Activated CD8-positive, alpha-beta T cell treated with anti-CD3 and anti-CD28 coated beads, Interleukin-2, amount 10 ng/mL, durations not matched to agents 7 days and 5 days (primary cell): ENCODE results near the gene RBMS3. TPM values are rescaled to one million over a fixed set of nuclear protein-coding genes. Genes with fewer than 3 reads are reported as not detected.

Experiments
- ATAC-seq: fragments of 150-1000 bp; cut with Tn5 transposase; one replicate; pipeline ENCODE4 v1.10.0; 2021; ENCODE audit warnings: moderate library complexity
- CTCF ChIA-PET: fragments of 350-600 bp; sonication (Branson Sonifier 250); formaldehyde crosslinking; loops from one replicate; lab custom pipeline; 2021; ENCODE audit warnings: antibody characterized with exemption; lab: Charles Lee
- POLR2A ChIA-PET: fragments of 350-600 bp; sonication (Branson Sonifier 250); formaldehyde crosslinking; loops from one replicate; lab custom pipeline; 2021; ENCODE audit warnings: antibody characterized with exemption; lab: Charles Lee
- DNase-seq: peaks from one replicate; pipeline ENCODE4 v3.0.0-alpha.2; 2020
- H3K27ac Mint-ChIP-seq: one replicate; pipeline ENCODE4 v1.8.0; 2021; ENCODE audit warnings: mild to moderate bottlenecking, mixed read lengths
- H3K27me3 Mint-ChIP-seq: one replicate; pipeline ENCODE4 v1.8.0; 2021; ENCODE audit warnings: low read depth, mixed read lengths
- H3K36me3 Mint-ChIP-seq: one replicate; pipeline ENCODE4 v1.8.0; 2021; ENCODE audit warnings: low read depth, mixed read lengths
- H3K4me1 Mint-ChIP-seq: one replicate; pipeline ENCODE4 v1.8.0; 2021; ENCODE audit warnings: low read depth, mixed read lengths
- H3K4me3 Mint-ChIP-seq: one replicate; pipeline ENCODE4 v1.8.0; 2021; ENCODE audit warnings: mild to moderate bottlenecking, mixed read lengths
- H3K9me3 Mint-ChIP-seq: one replicate; pipeline ENCODE4 v1.8.0; 2022; ENCODE audit warnings: mixed read lengths; ENCODE audit not compliant: insufficient read depth
- total RNA-seq, 2 experiments: library from RNA; stranded (reverse); gene quantifications; one replicate each; pipeline ENCODE4 v1.2.3, GENCODE V29; 2021

Gene RBMS3
- total RNA-seq, 2 experiments from 2014 or later, result 0.11 to 0.29 TPM

DNA sequence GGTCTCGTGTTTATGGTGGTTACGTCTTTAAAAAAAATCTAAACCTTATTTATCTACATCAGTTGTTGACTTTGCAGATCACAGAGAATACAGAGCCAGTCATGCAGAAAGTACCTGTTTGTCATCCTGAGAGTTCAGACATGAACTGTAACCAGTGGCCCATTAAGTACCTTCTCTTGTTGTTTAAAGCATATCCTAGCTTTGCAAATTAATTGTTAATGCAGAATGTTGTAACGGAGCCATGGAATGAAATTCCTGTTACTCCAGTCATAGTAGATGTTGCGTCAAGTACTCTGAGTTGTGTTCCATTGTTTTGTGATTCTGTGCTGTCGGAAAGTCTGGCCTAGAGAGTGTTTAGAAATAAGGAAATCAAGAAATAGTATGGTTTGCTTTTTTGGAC lies 205.2 kb downstream of the RBMS3 start:
- Mint-ChIP-seq H3K27me3 (no peaks in the 10 kb centered on the region), H3K36me3 (no peaks in the 10 kb centered on the region), H3K4me3 (no peak overlapping the region), H3K27ac (no peak overlapping the region), H3K4me1 (no peaks in the 10 kb centered on the region), H3K9me3 (no peaks in the 10 kb centered on the region)
- DNase-seq (no peak), ATAC-seq (no peak)
- ChIA-PET CTCF (no interaction called here), POLR2A (no interaction called here)

DNA sequence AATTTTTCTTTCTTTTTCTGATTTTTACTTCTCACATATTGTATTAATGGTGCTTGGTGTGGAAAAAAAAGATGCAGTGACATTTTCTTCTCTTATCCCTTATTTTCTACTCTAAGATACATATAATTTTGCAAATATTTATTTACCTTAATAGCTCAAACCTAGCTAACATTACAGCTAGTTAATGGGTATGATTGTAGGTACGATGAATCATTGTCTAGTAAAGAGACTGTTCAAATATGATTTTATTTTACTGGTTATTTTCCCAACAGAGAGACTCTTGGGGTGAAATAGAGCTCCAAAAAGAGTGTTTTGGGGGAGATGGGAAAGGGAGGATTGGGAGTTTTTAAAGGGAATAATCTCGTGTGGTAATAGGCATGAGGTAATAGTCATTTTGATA lies 206.0 kb downstream of the RBMS3 start:
- Mint-ChIP-seq H3K4me3 (no peak overlapping the region), H3K27me3 (no peaks in the 10 kb centered on the region), H3K4me1 (no peaks in the 10 kb centered on the region), H3K36me3 (no peaks in the 10 kb centered on the region), H3K9me3 (no peaks in the 10 kb centered on the region), H3K27ac (no peak overlapping the region)
- POLR2A ChIA-PET, result no interaction called here
- ATAC-seq (no peak), DNase-seq (no peak)
- CTCF ChIA-PET, result no interaction called here

DNA sequence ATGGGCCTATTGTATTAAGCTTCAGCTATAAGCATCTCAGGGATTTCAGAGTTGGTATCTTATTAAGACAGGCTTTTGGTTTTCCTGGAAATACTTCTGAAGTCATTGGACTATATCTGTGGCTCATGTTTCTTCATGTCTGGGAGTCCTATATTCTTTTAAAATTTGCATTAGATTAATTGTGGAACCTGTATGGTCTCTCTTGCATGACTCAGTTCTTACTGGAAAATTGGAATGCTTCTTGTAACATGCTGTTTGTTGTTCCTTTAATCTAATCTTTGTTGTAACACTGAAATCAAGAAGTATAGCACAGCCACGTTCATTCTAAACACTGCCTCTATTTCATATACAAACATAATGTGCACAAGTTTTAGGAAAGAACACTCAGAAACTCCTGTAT lies 208.1 kb downstream of the RBMS3 start:
- Mint-ChIP-seq H3K36me3 (no peaks in the 10 kb centered on the region), H3K27me3 (no peaks in the 10 kb centered on the region), H3K4me1 (no peaks in the 10 kb centered on the region), H3K9me3 (no peaks in the 10 kb centered on the region), H3K27ac (no peak overlapping the region), H3K4me3 (no peak overlapping the region)
- DNase-seq (no peak), ATAC-seq (no peak)
- CTCF ChIA-PET, result no interaction called here
- POLR2A ChIA-PET, result no interaction called here

GRCh38 chr3:29493109-29493508 lies 212.2 kb downstream of the RBMS3 start:
- Mint-ChIP-seq H3K4me3 (no peak overlapping the region), H3K4me1 (no peaks in the 10 kb centered on the region), H3K27ac (no peak overlapping the region), H3K9me3 (no peaks in the 10 kb centered on the region), H3K36me3 (no peaks in the 10 kb centered on the region), H3K27me3 (no peaks in the 10 kb centered on the region)
- ChIA-PET POLR2A (no interaction called here), CTCF (no interaction called here)
- DNase-seq (no peak), ATAC-seq (no peak)

- POLR2A ChIA-PET, result no interaction called here
- Mint-ChIP-seq H3K4me3 (no peak overlapping the region), H3K27me3 (no peaks in the 10 kb centered on the region), H3K36me3 (no peaks in the 10 kb centered on the region), H3K4me1 (no peaks in the 10 kb centered on the region), H3K9me3 (no peaks in the 10 kb centered on the region), H3K27ac (no peak overlapping the region)
- DNase-seq (no peak), ATAC-seq (no peak)
- CTCF ChIA-PET, result no interaction called here
Observed at GRCh38 chr3:29494305-29495036, 213.6 kb downstream of the RBMS3 start.

DNA sequence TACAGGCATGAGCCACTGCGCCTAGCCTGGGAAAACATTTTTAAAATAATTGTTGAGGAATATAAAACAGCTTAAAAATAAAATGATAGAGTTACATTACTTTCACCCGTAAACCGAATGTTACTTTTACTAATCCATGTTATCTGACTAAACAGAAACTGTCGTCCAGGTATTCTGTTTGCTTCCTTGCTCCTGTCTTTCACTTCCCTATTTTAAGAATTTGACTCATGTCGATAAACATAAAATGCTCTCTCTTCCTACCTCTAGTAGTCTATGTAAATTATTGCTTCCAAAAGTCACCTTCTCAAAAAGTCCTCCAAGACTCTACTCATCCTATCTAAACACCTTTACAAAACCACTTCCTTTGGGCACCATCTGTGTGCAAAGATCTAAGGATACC lies 216.4 kb downstream of the RBMS3 start:
- DNase-seq (no peak), ATAC-seq (no peak)
- Mint-ChIP-seq H3K4me3 (no peak overlapping the region), H3K9me3 (no peaks in the 10 kb centered on the region), H3K4me1 (no peaks in the 10 kb centered on the region), H3K27me3 (no peaks in the 10 kb centered on the region), H3K27ac (no peak overlapping the region), H3K36me3 (no peaks in the 10 kb centered on the region)
- POLR2A ChIA-PET, result no interaction called here
- CTCF ChIA-PET, result no interaction called here

- no peaks in the 10 kb centered on the region for H3K9me3 Mint-ChIP-seq
- ChIA-PET CTCF (no interaction called here), POLR2A (no interaction called here)
- H3K4me1 Mint-ChIP-seq, result no peaks in the 10 kb centered on the region
- H3K27me3 Mint-ChIP-seq, result no peaks in the 10 kb centered on the region
- H3K27ac Mint-ChIP-seq, result no peak overlapping the region
- no peak overlapping the region for H3K4me3 Mint-ChIP-seq
- no peak for DNase-seq
- H3K36me3 Mint-ChIP-seq, result no peaks in the 10 kb centered on the region
- ATAC-seq, result no peak
Observed at GRCh38 chr3:29502771-29503170, 221.9 kb downstream of the RBMS3 start.

GRCh38 chr3:29503314-29503713 lies 222.4 kb downstream of the RBMS3 start:
- ChIA-PET POLR2A (no interaction called here), CTCF (no interaction called here)
- Mint-ChIP-seq H3K36me3 (no peaks in the 10 kb centered on the region), H3K9me3 (no peaks in the 10 kb centered on the region), H3K27ac (no peak overlapping the region), H3K27me3 (no peaks in the 10 kb centered on the region), H3K4me1 (no peaks in the 10 kb centered on the region), H3K4me3 (no peak overlapping the region)
- ATAC-seq (no peak), DNase-seq (no peak)

- H3K9me3 Mint-ChIP-seq, result no peaks in the 10 kb centered on the region
- no peak overlapping the region for H3K27ac Mint-ChIP-seq
- POLR2A ChIA-PET, result no interaction called here
- no peaks in the 10 kb centered on the region for H3K4me1 Mint-ChIP-seq
- H3K4me3 Mint-ChIP-seq, result no peak overlapping the region
- ATAC-seq, result no peak
- no peaks in the 10 kb centered on the region for H3K36me3 Mint-ChIP-seq
- CTCF ChIA-PET, result no interaction called here
- no peak for DNase-seq
- H3K27me3 Mint-ChIP-seq, result no peaks in the 10 kb centered on the region
Observed at GRCh38 chr3:29503958-29504357, 223.1 kb downstream of the RBMS3 start.

DNA sequence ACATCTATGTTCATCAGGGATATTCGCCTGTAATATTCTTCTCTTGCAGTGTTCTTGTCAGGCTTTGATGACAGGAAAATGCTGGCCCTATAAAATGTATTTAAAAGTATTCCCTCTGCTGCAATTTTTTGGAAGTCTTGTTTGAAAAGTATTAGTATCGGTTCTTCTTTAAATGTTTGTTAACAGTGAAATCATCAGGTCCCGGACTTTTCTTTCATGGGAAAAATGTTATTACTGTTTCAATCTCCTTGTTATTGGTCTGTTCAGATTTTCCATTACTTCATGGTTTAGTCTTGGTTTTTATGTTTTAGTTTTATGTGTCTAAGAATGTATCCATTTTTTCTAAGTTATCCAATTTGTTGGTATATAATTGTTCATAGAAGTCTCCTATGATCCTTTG lies 225.6 kb downstream of the RBMS3 start:
- CTCF ChIA-PET, result no interaction called here
- H3K27ac Mint-ChIP-seq, result no peak overlapping the region
- H3K27me3 Mint-ChIP-seq, result no peaks in the 10 kb centered on the region
- DNase-seq (no peak), ATAC-seq (no peak)
- no peaks in the 10 kb centered on the region for H3K36me3 Mint-ChIP-seq
- no peak overlapping the region for H3K4me3 Mint-ChIP-seq
- POLR2A ChIA-PET, result no interaction called here
- H3K4me1 Mint-ChIP-seq, result no peaks in the 10 kb centered on the region
- H3K9me3 Mint-ChIP-seq, result no peaks in the 10 kb centered on the region

GRCh38 chr3:29511701-29512100 lies 230.8 kb downstream of the RBMS3 start:
- no peak for DNase-seq
- ATAC-seq, result no peak
- no peaks in the 10 kb centered on the region for H3K36me3 Mint-ChIP-seq
- no peak overlapping the region for H3K4me3 Mint-ChIP-seq
- CTCF ChIA-PET, result no interaction called here
- H3K27ac Mint-ChIP-seq, result no peak overlapping the region
- H3K27me3 Mint-ChIP-seq, result peaks cover 2% of the 10 kb centered on the region
- POLR2A ChIA-PET, result no interaction called here
- peaks cover 6% of the 10 kb centered on the region for H3K4me1 Mint-ChIP-seq
- no peaks in the 10 kb centered on the region for H3K9me3 Mint-ChIP-seq

- ATAC-seq, result no peak
- no peaks in the 10 kb centered on the region for H3K36me3 Mint-ChIP-seq
- POLR2A ChIA-PET, result no interaction called here
Observed at GRCh38 chr3:29512641-29513040, 231.8 kb downstream of the RBMS3 start.

GRCh38 chr3:29513236-29513635 lies 232.4 kb downstream of the RBMS3 start:
- no peaks in the 10 kb centered on the region for H3K9me3 Mint-ChIP-seq
- peaks cover 6% of the 10 kb centered on the region for H3K4me1 Mint-ChIP-seq
- H3K27me3 Mint-ChIP-seq, result peaks cover 2% of the 10 kb centered on the region
- no peak for ATAC-seq
- no peak overlapping the region for H3K4me3 Mint-ChIP-seq
- no peak overlapping the region for H3K27ac Mint-ChIP-seq
- no peak for DNase-seq
- ChIA-PET CTCF (no interaction called here), POLR2A (no interaction called here)
- H3K36me3 Mint-ChIP-seq, result no peaks in the 10 kb centered on the region

More at GRCh38 chr3:29512641-29513040, 231.8 kb downstream of the RBMS3 start:
- peaks cover 2% of the 10 kb centered on the region for H3K27me3 Mint-ChIP-seq
- no peaks in the 10 kb centered on the region for H3K9me3 Mint-ChIP-seq
- CTCF ChIA-PET, result no interaction called here
- no peak overlapping the region for H3K4me3 Mint-ChIP-seq
- DNase-seq, result no peak
- peaks cover 6% of the 10 kb centered on the region for H3K4me1 Mint-ChIP-seq
- H3K27ac Mint-ChIP-seq, result no peak overlapping the region
